ENCODE measurements around the gene FBN2.

The FBN2 gene

GRCh38 chr5:128304088-128304487, 234.0 kb downstream of the FBN2 start:
- H3K4me3 ChIP-seq, result no peak overlapping the region
- H3K4me2 ChIP-seq, result no peak overlapping the region
- no peaks in the 10 kb centered on the region for H3K27me3 ChIP-seq
- no peaks in the 10 kb centered on the region for H3K9me3 ChIP-seq
- H3K9ac ChIP-seq, result no peak overlapping the region
- no peaks in the 10 kb centered on the region for H4K20me1 ChIP-seq
- no peak for TF ChIP-seq Cebpa-rat (IDR thresholded peaks at IDR 0.05)
- no peaks in the 10 kb centered on the region for H3K4me1 ChIP-seq
- H3K36me3 ChIP-seq, result no peaks in the 10 kb centered on the region
- H3K27ac ChIP-seq, result no peak overlapping the region

- Histone ChIP-seq H3K4me3 (no peak overlapping the region), H3K9me3 (no peaks in the 10 kb centered on the region), H3K4me2 (no peak overlapping the region), H4K20me1 (no peaks in the 10 kb centered on the region), H3K36me3 (no peaks in the 10 kb centered on the region), H3K27me3 (no peaks in the 10 kb centered on the region), H3K9ac (no peak overlapping the region), H3K27ac (no peak overlapping the region), H3K4me1 (no peaks in the 10 kb centered on the region)
- no peak for TF ChIP-seq Cebpa-rat (IDR thresholded peaks at IDR 0.05)
Observed at GRCh38 chr5:128303593-128303992, 234.5 kb downstream of the FBN2 start.

GRCh38 chr5:128300181-128300580, 237.9 kb downstream of the FBN2 start:
- H3K9ac ChIP-seq, result no peak overlapping the region
- no peak for TF ChIP-seq Cebpa-rat (IDR thresholded peaks at IDR 0.05)
- H3K4me1 ChIP-seq, result no peaks in the 10 kb centered on the region
- H3K27me3 ChIP-seq, result no peaks in the 10 kb centered on the region
- H4K20me1 ChIP-seq, result no peaks in the 10 kb centered on the region
- H3K36me3 ChIP-seq, result no peaks in the 10 kb centered on the region
- no peaks in the 10 kb centered on the region for H3K9me3 ChIP-seq
- H3K4me3 ChIP-seq, result no peak overlapping the region
- no peak overlapping the region for H3K4me2 ChIP-seq
- H3K27ac ChIP-seq, result no peak overlapping the region

GRCh38 chr5:128290152-128290858, 247.7 kb downstream of the FBN2 start:
- no peak overlapping the region for H3K27ac ChIP-seq
- H4K20me1 ChIP-seq, result no peaks in the 10 kb centered on the region
- no peak overlapping the region for H3K4me2 ChIP-seq
- H3K9ac ChIP-seq, result no peak overlapping the region
- no peaks in the 10 kb centered on the region for H3K4me1 ChIP-seq
- H3K4me3 ChIP-seq, result no peak overlapping the region
- no peaks in the 10 kb centered on the region for H3K36me3 ChIP-seq
- no peaks in the 10 kb centered on the region for H3K9me3 ChIP-seq
- TF ChIP-seq Cebpa-rat (IDR thresholded peaks at IDR 0.05), result no peak
- H3K27me3 ChIP-seq, result no peaks in the 10 kb centered on the region

GRCh38 chr5:128287740-128288139, 250.3 kb downstream of the FBN2 start:
- Histone ChIP-seq H3K4me1 (no peaks in the 10 kb centered on the region), H3K27me3 (no peaks in the 10 kb centered on the region), H3K4me3 (no peak overlapping the region), H4K20me1 (no peaks in the 10 kb centered on the region), H3K27ac (no peak overlapping the region), H3K9me3 (no peaks in the 10 kb centered on the region), H3K9ac (no peak overlapping the region), H3K4me2 (no peak overlapping the region), H3K36me3 (no peaks in the 10 kb centered on the region)
- no peak for TF ChIP-seq Cebpa-rat (IDR thresholded peaks at IDR 0.05)

- no peak for TF ChIP-seq Cebpa-rat (IDR thresholded peaks at IDR 0.05)
- H3K9ac ChIP-seq, result no peak overlapping the region
- H3K9me3 ChIP-seq, result no peaks in the 10 kb centered on the region
Observed at GRCh38 chr5:128284236-128284635, 253.8 kb downstream of the FBN2 start.

GRCh38 chr5:128279345-128279744, 258.7 kb downstream of the FBN2 start:
- Histone ChIP-seq H3K4me1 (no peaks in the 10 kb centered on the region), H3K27ac (no peak overlapping the region), H3K36me3 (no peaks in the 10 kb centered on the region), H4K20me1 (no peaks in the 10 kb centered on the region), H3K27me3 (no peaks in the 10 kb centered on the region), H3K4me2 (no peak overlapping the region), H3K4me3 (no peak overlapping the region), H3K9ac (no peak overlapping the region), H3K9me3 (no peaks in the 10 kb centered on the region)
- no peak for TF ChIP-seq Cebpa-rat (IDR thresholded peaks at IDR 0.05)

More at GRCh38 chr5:128284236-128284635, 253.8 kb downstream of the FBN2 start:
- Histone ChIP-seq H3K36me3 (no peaks in the 10 kb centered on the region), H3K27ac (no peak overlapping the region), H3K4me2 (no peak overlapping the region), H4K20me1 (no peaks in the 10 kb centered on the region), H3K27me3 (no peaks in the 10 kb centered on the region), H3K4me3 (no peak overlapping the region), H3K4me1 (no peaks in the 10 kb centered on the region)

GRCh38 chr5:128276537-128277216, 261.4 kb downstream of the FBN2 start:
- Histone ChIP-seq H3K36me3 (no peaks in the 10 kb centered on the region), H3K4me1 (peaks cover 5% of the 10 kb centered on the region; the same call in 1 of the 2 replicates), H3K9ac (no peak overlapping the region), H3K27ac (no peak overlapping the region), H3K4me3 (no peak overlapping the region), H3K9me3 (no peaks in the 10 kb centered on the region), H3K27me3 (no peaks in the 10 kb centered on the region), H4K20me1 (no peaks in the 10 kb centered on the region), H3K4me2 (no peak overlapping the region)
- no peak for TF ChIP-seq Cebpa-rat (IDR thresholded peaks at IDR 0.05)

- Histone ChIP-seq H3K27me3 (no peaks in the 10 kb centered on the region), H3K27ac (no peak overlapping the region), H3K4me3 (no peak overlapping the region), H3K4me2 (no peak overlapping the region), H3K36me3 (no peaks in the 10 kb centered on the region), H3K9me3 (no peaks in the 10 kb centered on the region), H4K20me1 (no peaks in the 10 kb centered on the region), H3K9ac (no peak overlapping the region), H3K4me1 (peaks cover 5% of the 10 kb centered on the region; the same call in 1 of the 2 replicates)
- TF ChIP-seq Cebpa-rat (IDR thresholded peaks at IDR 0.05), result no peak
Observed at GRCh38 chr5:128274441-128274840, 263.6 kb downstream of the FBN2 start.

- H3K27me3 ChIP-seq, result no peaks in the 10 kb centered on the region
- no peaks in the 10 kb centered on the region for H4K20me1 ChIP-seq
- H3K9me3 ChIP-seq, result no peaks in the 10 kb centered on the region
- no peak overlapping the region for H3K27ac ChIP-seq
- no peak overlapping the region for H3K4me3 ChIP-seq
- TF ChIP-seq Cebpa-rat (IDR thresholded peaks at IDR 0.05), result no peak
- no peaks in the 10 kb centered on the region for H3K36me3 ChIP-seq
- peaks cover 5% of the 10 kb centered on the region; the same call in 1 of the 2 replicates for H3K4me1 ChIP-seq
- H3K4me2 ChIP-seq, result no peak overlapping the region
- H3K9ac ChIP-seq, result no peak overlapping the region
Observed at GRCh38 chr5:128273736-128274135, 264.3 kb downstream of the FBN2 start.
